A673 (cell line): Measurements from ENCODE around the gene MTMR12. TPM values are rescaled to one million over a fixed set of nuclear protein-coding genes. Genes with fewer than 3 reads are reported as not detected.

Source experiments
- BruUV-seq: library from RNA; stranded (reverse); fragments of 400-500 nt; replicated peaks from 2 replicates; lab custom pipeline; 2021; lab: Mats Ljungman, UMichigan
- CTCF ChIA-PET: fragments of 300-600 bp; sonication (Branson Sonifier 250); formaldehyde crosslinking; loops from one replicate; lab custom pipeline; 2022; ENCODE audit warnings: antibody characterized with exemption; lab: Charles Lee
- POLR2A ChIA-PET: fragments of 300-600 bp; sonication (Branson Sonifier 250); formaldehyde crosslinking; loops from one replicate; lab custom pipeline; 2022; ENCODE audit warnings: antibody characterized with exemption; ENCODE audit not compliant: low non-redundant PET; lab: Charles Lee
- DNase-seq: peaks from one replicate; pipeline ENCODE4 v3.0.0-alpha.2; 2015; ENCODE audit warnings: low spot score
- H3K27ac ChIP-seq: fragments of 200-600 bp; sonication (generic); 2 replicates; pipeline ENCODE4 v1.5.1; 2016; ENCODE audit warnings: mixed run types, low read depth, mild to moderate bottlenecking, mixed read lengths, antibody characterized with exemption, low read length; ENCODE audit not compliant: poor library complexity, severe bottlenecking
- H3K27me3 ChIP-seq: fragments of 200-600 bp; sonication (generic); replicated peaks from 2 replicates; pipeline ENCODE4 v1.6.1; 2017; ENCODE audit warnings: mixed run types, low read depth, mild to moderate bottlenecking, mixed read lengths, antibody characterized with exemption, low read length; ENCODE audit not compliant: insufficient read depth, poor library complexity
- H3K36me3 ChIP-seq: fragments of 200-600 bp; sonication (generic); 2 replicates; pipeline ENCODE4 v1.6.1; 2016; ENCODE audit warnings: mixed run types, mild to moderate bottlenecking, mixed read lengths, antibody characterized with exemption, low read length; ENCODE audit not compliant: insufficient read depth, poor library complexity, severe bottlenecking
- H3K4me1 ChIP-seq: fragments of 200-600 bp; sonication (generic); 2 replicates; pipeline ENCODE4 v1.6.1; 2017; ENCODE audit warnings: mixed run types, mild to moderate bottlenecking, mixed read lengths, antibody characterized with exemption, low read length; ENCODE audit not compliant: insufficient read depth, poor library complexity, severe bottlenecking
- H3K4me3 ChIP-seq: fragments of 200-600 bp; sonication (generic); 2 replicates; pipeline ENCODE4 v1.5.1; 2016; ENCODE audit warnings: low read depth, mixed run types, mild to moderate bottlenecking, mixed read lengths, low read length; ENCODE audit not compliant: poor library complexity, severe bottlenecking
- H3K9me3 ChIP-seq: fragments of 200-600 bp; sonication (generic); 2 replicates; pipeline ENCODE4 v1.6.1; 2016; ENCODE audit warnings: mixed run types, low read depth, mild to moderate bottlenecking, mixed read lengths, antibody characterized with exemption, low read length; ENCODE audit not compliant: poor library complexity, severe bottlenecking
- CTCF ChIP-seq: fragments of 300-800, 200-600 bp; sonication (generic); conservative IDR thresholded peaks from 2 replicates; pipeline ENCODE4 v1.5.1; 2017; ENCODE audit warnings: low read depth, mild to moderate bottlenecking, antibody characterized with exemption, low read length, moderate library complexity, mixed read lengths
- EZH2 ChIP-seq: fragments of 200-600 bp; sonication (generic); IDR thresholded peaks from 2 replicates; pipeline ENCODE4 v1.6.1; 2017; ENCODE audit warnings: borderline replicate concordance, low read depth, mild to moderate bottlenecking, mixed read lengths, antibody characterized with exemption, low read length; ENCODE audit not compliant: poor library complexity, severe bottlenecking
- intact Hi-C: fragments of 100-400 bp; cut with micrococcal nuclease; formaldehyde crosslinking; loops from one replicate; pipeline ENCODE4 v1.10.0; 2022; ENCODE audit not compliant: unreplicated experiment
- total RNA-seq: library from RNA; stranded (reverse); gene quantifications from 2 replicates; pipeline ENCODE4 v1.2.3, GENCODE V29; 2021

Gene MTMR12
- total RNA-seq, 1 experiment from 2014 or later = 35.8 TPM

- no peaks in the 10 kb centered on the region for H3K9me3 ChIP-seq
- POLR2A ChIA-PET = no interaction called here
- no peak overlapping the region for H3K4me3 ChIP-seq
- CTCF ChIA-PET = interaction anchor here (0.5 kb wide), 1 partner anchor 49 kb away, joined by 5 read pairs; no protein-coding TSS in a partner anchor
- no peak overlapping the region for H3K27ac ChIP-seq
- TF ChIP-seq CTCF (no peak), EZH2 (no peak)
- no peaks in the 10 kb centered on the region for H3K27me3 ChIP-seq
- BruUV-seq = no TSS peak
- no peak for DNase-seq
- no peaks in the 10 kb centered on the region for H3K36me3 ChIP-seq
- peaks cover 5% of the 10 kb centered on the region for H3K4me1 ChIP-seq
- intact Hi-C loops = no loop called here
Measured at GRCh38 chr5:32285510-32286138, 27.1 kb downstream of the MTMR12 start.

- intact Hi-C loops = no loop called here
- Histone ChIP-seq H3K4me1 (peaks cover 5% of the 10 kb centered on the region), H3K4me3 (no peak overlapping the region), H3K27me3 (no peaks in the 10 kb centered on the region), H3K36me3 (no peaks in the 10 kb centered on the region), H3K27ac (no peak overlapping the region), H3K9me3 (no peaks in the 10 kb centered on the region)
- ChIA-PET CTCF (no interaction called here), POLR2A (no interaction called here)
- TF ChIP-seq EZH2 (no peak), CTCF (no peak)
- no TSS peak for BruUV-seq
- DNase-seq = no peak
Measured at GRCh38 chr5:32283539-32284377, 29.0 kb downstream of the MTMR12 start.

- BruUV-seq = no TSS peak
- Histone ChIP-seq H3K27me3 (no peaks in the 10 kb centered on the region), H3K27ac (no peak overlapping the region), H3K4me1 (peaks cover 5% of the 10 kb centered on the region), H3K36me3 (no peaks in the 10 kb centered on the region), H3K9me3 (no peaks in the 10 kb centered on the region), H3K4me3 (no peak overlapping the region)
- ChIA-PET CTCF (no interaction called here), POLR2A (no interaction called here)
- no peak for DNase-seq
- intact Hi-C loops = no loop called here
- no peak for TF ChIP-seq EZH2
- no peak for TF ChIP-seq CTCF
Measured at GRCh38 chr5:32283061-32283460, 29.7 kb downstream of the MTMR12 start.
